Measurements from ENCODE around the gene DCTN3. TPM values are rescaled to one million over a fixed set of nuclear protein-coding genes. Genes with fewer than 3 reads are reported as not detected.

Gene DCTN3
- total RNA-seq, 1 experiment from 2014 or later: 157 TPM

DNA sequence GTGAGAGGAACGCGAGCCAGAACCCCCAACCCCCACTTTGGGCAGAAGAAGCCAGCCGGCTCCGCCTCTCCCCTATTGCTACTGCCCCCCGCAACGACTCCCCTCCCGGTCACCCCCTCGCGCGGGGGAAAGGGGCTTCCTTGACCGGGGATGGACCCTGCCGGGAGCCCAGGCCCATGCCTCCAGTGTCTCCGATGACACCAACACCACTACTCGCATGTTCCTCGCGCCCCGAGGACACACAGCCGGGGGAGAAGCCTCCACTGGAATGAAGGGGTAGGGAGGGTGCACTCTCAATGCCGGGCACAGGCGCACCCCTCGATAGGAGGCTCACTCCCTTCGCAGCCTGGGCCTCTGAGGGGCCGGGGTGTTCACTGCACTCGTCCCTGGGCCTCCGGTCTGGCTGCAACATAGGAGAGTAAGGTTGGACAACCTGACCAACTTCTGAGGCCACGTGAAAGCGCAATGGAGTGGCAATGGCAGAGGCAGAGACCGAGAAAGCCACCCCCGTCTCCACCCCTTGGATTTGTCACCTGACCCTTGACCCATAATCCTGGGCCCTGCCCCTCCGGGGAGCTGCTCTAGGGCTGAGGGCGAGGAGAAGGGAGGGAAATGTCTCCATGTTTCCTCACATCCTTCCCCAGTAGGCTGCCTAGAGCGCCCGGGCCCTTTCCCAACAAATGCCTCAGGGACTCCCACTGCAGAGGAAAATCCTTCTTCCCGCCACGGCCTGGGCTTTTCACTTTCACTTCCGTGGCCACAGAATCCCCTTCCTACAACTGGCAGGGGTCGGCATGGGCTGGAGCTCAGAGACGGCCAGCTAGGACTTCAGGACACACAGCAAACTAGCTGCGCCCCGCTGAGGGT lies 29.7 kb downstream of the DCTN3 start:
- DNase-seq (ENCODE audit: low read depth): peak; percentile 35

DNA sequence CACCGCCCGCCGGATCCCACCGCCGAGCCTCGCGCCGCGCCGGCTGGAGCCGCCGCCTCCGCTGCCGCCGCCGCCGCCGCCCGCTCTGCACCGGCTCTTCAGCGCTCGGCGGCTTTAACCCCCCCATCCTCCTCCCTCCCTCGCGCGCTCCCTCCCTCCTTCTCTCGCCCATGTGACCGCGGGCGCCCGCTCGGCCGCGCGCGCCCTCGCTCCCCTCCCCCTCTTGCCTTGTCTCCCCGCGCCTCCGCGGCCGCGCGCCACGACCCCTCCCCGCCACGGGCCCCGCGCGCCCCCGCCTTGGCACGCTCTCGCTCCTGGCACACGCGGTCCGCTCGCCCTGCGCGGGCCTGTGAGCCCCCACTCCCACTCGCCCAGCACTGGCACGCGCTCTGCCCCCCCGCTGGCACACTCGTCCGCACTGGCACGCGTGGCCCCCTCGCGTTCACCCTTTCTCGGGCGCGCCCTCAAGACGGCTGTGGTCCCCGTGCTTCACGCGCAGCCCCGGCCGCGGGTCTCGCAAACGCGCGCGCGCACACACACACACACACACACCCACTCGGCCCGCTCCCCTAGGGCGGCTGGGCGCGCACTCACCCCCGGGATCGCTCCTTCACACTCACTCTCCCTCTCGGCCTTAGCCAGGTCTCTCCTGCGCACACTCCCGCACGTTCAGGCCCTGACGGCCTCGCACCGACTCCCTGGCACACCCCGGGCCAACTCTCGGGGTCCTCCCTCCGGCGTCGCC lies 30.5 kb downstream of the DCTN3 start, which contains the start of gene CNTFR:
CNTFR (minus strand) TSS at position 89 of the 745 bp plus-strand sequence. CDS start 20,743 bp downstream, outside the sequence.
- peak; percentile 49 for DNase-seq (ENCODE audit: low read depth)

DNA sequence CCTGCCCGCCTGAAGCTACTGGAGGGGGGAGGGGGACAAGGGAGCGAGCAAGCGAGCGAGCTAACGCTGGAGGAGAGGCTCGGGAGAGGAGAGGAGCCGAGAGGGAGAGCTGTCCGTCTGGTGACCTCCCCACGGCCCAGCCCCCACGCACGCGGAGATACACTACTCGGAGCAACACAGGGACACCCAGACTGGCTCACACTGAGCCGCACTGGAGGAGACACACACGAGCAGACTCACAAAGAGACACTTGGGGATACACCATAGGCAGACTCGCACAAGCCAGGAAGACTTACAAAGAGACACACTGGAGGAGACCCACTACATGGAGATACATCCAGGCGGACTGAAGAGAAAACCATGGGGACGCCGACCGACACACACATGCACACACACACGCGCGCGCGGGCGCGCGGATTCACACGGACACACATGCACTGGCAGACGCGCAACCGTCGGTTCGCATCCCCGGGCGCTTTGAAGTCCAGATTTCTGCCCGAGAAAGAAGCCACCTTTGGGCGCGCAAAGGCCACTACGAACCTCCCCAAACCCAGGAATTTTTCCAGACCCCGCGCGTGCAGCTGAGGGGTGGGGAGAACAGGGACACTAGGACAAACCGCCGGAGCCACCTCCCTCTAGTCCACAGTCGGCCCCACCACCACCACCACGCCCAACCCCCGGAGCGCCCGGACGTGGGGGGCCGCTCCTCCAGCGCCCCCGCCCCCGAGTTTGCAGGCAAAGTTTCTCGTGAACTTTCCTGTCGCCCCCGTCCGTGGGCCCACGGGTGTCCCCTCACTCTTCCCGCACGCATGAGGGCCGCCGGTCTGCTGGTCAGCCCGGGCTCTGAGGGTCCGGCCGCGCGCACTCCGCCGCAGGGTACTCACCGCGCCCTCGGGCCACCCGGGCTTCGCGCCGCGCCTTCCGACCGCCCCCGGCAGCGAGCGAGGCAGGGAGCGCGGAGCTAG lies 31.3 kb downstream of the DCTN3 start:
- peak; percentile 15 for DNase-seq (ENCODE audit: low read depth)

GRCh38 chr9:34587271-34587670 lies 33.0 kb downstream of the DCTN3 start:
- no peak for DNase-seq (ENCODE audit: low read depth)

GRCh38 chr9:34585946-34586669 lies 34.2 kb downstream of the DCTN3 start:
- DNase-seq (ENCODE audit: low read depth): no peak

DNA sequence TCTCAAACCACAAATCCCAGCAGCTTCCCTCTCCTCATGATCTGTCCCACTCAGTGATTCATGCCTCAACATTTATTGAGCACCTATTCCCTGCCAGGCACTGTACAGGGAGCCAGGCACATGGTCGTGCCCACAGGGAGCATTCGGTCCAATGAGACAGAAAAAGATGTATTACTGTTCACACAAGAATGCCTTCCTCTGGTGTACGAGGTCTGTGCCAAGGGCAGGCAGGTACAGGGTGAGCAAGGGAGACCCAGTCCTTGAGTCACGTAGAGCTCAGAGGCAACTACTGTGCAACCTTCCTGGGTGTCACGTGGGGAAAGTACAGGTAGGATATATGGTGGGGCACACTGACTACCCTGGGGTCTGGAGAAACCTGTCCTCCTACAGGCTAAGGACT lies 35.3 kb downstream of the DCTN3 start:
- DNase-seq (ENCODE audit: low read depth): no peak

- DNase-seq (ENCODE audit: low read depth): no peak
These were observed 37.5 kb downstream of the DCTN3 start for GRCh38 chr9:34582787-34583186.

- no peak for DNase-seq (ENCODE audit: low read depth)
These were observed 39.0 kb downstream of the DCTN3 start for GRCh38 chr9:34581318-34581717.

- no peak for DNase-seq (ENCODE audit: low read depth)
These were observed 39.9 kb downstream of the DCTN3 start for GRCh38 chr9:34580358-34580757.

GRCh38 chr9:34579808-34580163 lies 40.5 kb downstream of the DCTN3 start:
- no peak for DNase-seq (ENCODE audit: low read depth)

GRCh38 chr9:34579104-34579807 lies 41.0 kb downstream of the DCTN3 start:
- DNase-seq (ENCODE audit: low read depth): no peak

- peak; percentile 81 for DNase-seq (ENCODE audit: low read depth)
These were observed 41.8 kb downstream of the DCTN3 start for GRCh38 chr9:34578241-34579103.

GRCh38 chr9:34577400-34578240 lies 42.7 kb downstream of the DCTN3 start:
- DNase-seq (ENCODE audit: low read depth): no peak

- DNase-seq (ENCODE audit: low read depth): no peak
These were observed 43.5 kb downstream of the DCTN3 start for GRCh38 chr9:34576597-34577399.

DNA sequence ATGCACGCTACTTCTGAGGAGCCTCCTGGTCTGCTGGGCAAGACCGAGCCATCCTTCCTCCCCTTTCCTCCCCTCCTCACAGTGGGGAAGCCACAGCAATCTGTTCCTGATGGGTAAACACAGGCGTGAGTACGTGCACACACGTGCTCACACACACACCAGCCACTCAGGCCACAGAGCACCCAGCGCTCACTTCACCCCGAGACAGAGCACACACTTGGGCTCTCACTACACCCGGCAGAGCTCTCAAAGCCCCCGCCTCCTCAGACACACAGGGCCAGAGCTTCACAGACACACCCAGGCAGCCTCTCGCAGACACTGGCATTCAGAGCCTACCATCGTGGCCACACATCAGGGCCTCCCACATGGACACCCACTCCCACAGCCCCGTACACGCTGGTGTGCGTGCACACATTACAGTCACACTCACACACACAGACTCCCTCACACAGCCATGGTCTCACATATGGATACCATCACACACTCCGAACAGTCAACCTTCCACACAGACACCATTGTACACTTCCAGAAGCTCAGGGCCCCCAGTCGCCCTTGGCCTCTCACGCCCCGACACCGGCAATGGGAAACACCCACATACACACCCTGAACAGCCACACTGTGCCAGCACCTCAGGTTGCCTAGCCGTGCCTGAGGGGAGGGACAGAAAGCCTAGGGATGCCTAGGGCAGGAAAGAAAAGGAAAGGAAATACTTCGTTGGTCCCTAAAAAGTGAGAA lies 44.3 kb downstream of the DCTN3 start:
- DNase-seq (ENCODE audit: low read depth): no peak

DNA sequence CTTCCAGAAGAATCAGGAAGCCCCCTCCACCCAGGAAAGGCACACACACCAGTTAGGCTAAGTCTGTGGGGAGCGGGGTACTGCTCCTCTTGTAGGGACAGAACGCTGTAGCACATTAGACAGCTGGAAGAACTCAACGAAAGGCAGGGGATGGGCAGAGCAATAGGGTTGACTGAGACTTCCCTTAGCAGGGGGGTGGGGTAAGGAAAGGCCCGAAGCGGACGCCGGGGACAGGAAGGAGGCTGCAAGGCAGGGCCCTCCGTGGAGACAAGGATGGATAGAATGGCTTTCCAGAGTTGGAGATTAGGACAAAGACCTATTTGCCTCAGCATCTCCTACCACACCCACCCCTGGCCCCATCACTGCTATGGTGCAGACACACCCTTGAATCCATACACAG lies 45.1 kb downstream of the DCTN3 start:
- DNase-seq (ENCODE audit: low read depth): no peak

- DNase-seq (ENCODE audit: low read depth): no peak
These were observed 45.7 kb downstream of the DCTN3 start for GRCh38 chr9:34574571-34574970.

Data from Daoy (cell line).